HepG2 (cell line): ENCODE results near the gene CORO7. TPM values are rescaled to one million over a fixed set of nuclear protein-coding genes. Genes with fewer than 3 reads are reported as not detected.

ENCODE experiments used
- ATM ChIP-seq: fragments of 450-650 bp; IDR thresholded peaks from 2 replicates; pipeline ENCODE4 v1.7.1; 2017; ENCODE audit warnings: mild to moderate bottlenecking, borderline replicate concordance
- DMAP1 ChIP-seq: IDR thresholded peaks from 2 replicates; pipeline ENCODE4 v1.6.1; 2016
- GLI4 ChIP-seq: sonication (generic); formaldehyde crosslinking; IDR thresholded peaks from 2 replicates; pipeline ENCODE4 v1.5.1; 2020; ENCODE audit warnings: missing genetic modification reagents, mild to moderate bottlenecking, moderate library complexity, borderline replicate concordance
- GTF3A ChIP-seq: sonication (generic); formaldehyde crosslinking; conservative IDR thresholded peaks from 2 replicates; pipeline ENCODE4 v1.4.0; 2020; ENCODE audit warnings: mild to moderate bottlenecking, missing genetic modification reagents
- KLF12 ChIP-seq: sonication (generic); formaldehyde crosslinking; IDR thresholded peaks from 2 replicates; pipeline ENCODE4 v1.4.0; 2020; ENCODE audit warnings: missing genetic modification reagents, borderline replicate concordance
- MEIS1 ChIP-seq: sonication (generic); formaldehyde crosslinking; IDR thresholded peaks from 2 replicates; pipeline ENCODE4 v1.9.0; 2021; ENCODE audit warnings: mild to moderate bottlenecking, missing genetic modification reagents, moderate library complexity, borderline replicate concordance
- ZFY ChIP-seq: sonication (generic); formaldehyde crosslinking; IDR thresholded peaks from 2 replicates; pipeline ENCODE4 v1.4.0; 2020; ENCODE audit warnings: missing genetic modification reagents
- ZNF3 ChIP-seq: IDR thresholded peaks from 2 replicates; pipeline ENCODE4 v1.7.0; 2017; ENCODE audit warnings: inconsistent platforms
- ZNF34 ChIP-seq: sonication (generic); formaldehyde crosslinking; IDR thresholded peaks from 2 replicates; pipeline ENCODE4 v1.4.0; 2020; ENCODE audit warnings: mild to moderate bottlenecking, missing genetic modification reagents, borderline replicate concordance
- polyA plus RNA-seq, 8 experiments: library from polyadenylated mRNA; depleted of rRNA in 3 of 8; stranded (reverse) in 7 of 8; unstranded in 1 of 8; fragments of >200 nt; fragmentation: Illumina TruSeq in 4 of 8; extraction: Trizol in 4 of 8; gene quantifications; 2 replicates each; pipeline versions ENCODE4 v1.2.1 to v1.2.3, GENCODE V29; 2011 to 2016; ENCODE audit warnings: low read depth in 4 of 8, missing spikeins in 1 of 8, mixed read lengths in 1 of 8; ENCODE audit not compliant: insufficient read depth in 1 of 8
- total RNA-seq, 5 experiments: library from RNA; depleted of rRNA; stranded (reverse); fragments of >200 nt; fragmentation: Illumina TruSeq; extraction: Trizol; gene quantifications; 2 replicates each; pipeline ENCODE4 v1.2.3, GENCODE V29; 2016; ENCODE audit warnings: low read depth in 1 of 5
- TF ChIP-seq, protein P1 (sequence below): sonication (generic); formaldehyde crosslinking; IDR thresholded peaks from 2 replicates; pipeline ENCODE4 v1.4.0; 2020; ENCODE audit warnings: missing genetic modification reagents
- TF ChIP-seq, protein P2 (sequence below): sonication (generic); formaldehyde crosslinking; IDR thresholded peaks from 2 replicates; pipeline ENCODE4 v1.5.1; 2020; ENCODE audit warnings: mild to moderate bottlenecking, missing genetic modification reagents
- TF ChIP-seq, protein P3 (sequence below): sonication (generic); formaldehyde crosslinking; IDR thresholded peaks from 2 replicates; pipeline ENCODE4 v1.8.1; 2023; ENCODE audit warnings: mild to moderate bottlenecking, inconsistent platforms, moderate library complexity, missing genetic modification reagents, borderline replicate concordance
- TF ChIP-seq, protein P4 (sequence below): sonication (generic); formaldehyde crosslinking; IDR thresholded peaks from 2 replicates; pipeline ENCODE4 v1.8.1; 2023; ENCODE audit warnings: missing genetic modification reagents, inconsistent platforms, borderline replicate concordance
- TF ChIP-seq, protein P5 (sequence below): sonication (generic); formaldehyde crosslinking; IDR thresholded peaks from 2 replicates; pipeline ENCODE4 v1.4.0; 2020; ENCODE audit warnings: missing genetic modification reagents

The CORO7 gene
- total and polyA plus RNA-seq, 2 of the 13 experiments (the other 11 are each of a cell fraction or from before 2014, with no cell fraction given): 9.9 to 14.3 TPM

DNA sequence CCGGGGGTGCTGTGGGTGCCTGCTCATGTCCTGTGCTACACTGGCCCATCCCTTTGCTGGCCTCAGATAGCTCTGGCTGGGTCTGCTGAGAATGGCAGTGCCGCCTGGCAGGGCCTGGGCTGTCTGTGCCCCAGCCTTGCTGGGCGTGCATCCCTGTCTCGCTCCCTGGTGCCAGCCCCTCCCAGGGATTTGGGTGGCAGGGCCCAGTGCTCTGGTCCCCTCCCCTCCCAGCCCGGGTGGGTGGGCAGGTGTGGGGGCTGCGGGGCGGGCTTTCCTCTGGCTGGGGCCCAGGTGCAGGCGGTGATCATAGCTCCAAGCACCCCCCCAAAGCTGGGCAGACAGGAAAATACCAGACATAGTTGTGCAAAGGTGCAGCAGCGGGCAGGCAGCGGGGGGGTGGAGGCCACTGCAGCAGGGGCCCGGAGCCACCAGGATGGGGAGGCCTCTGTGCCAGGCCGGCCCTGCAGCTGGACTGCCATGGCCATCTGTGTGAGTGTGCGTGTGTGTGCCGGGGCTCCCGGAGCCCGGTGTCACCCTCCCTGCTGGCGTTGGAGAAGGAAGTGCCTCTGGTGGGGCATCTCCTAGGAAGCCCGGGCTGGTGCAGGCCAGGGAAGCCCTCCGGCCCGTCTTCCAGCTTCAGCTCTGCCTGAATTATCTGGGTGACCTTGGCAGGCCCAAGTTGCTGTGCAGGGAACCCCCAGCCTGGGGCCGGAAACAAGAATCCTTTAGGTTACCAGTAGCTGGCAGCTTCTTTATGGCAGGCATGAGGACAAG is 93.1 kb downstream of the CORO7 start (continued):
- TF ChIP-seq, protein P1, sequence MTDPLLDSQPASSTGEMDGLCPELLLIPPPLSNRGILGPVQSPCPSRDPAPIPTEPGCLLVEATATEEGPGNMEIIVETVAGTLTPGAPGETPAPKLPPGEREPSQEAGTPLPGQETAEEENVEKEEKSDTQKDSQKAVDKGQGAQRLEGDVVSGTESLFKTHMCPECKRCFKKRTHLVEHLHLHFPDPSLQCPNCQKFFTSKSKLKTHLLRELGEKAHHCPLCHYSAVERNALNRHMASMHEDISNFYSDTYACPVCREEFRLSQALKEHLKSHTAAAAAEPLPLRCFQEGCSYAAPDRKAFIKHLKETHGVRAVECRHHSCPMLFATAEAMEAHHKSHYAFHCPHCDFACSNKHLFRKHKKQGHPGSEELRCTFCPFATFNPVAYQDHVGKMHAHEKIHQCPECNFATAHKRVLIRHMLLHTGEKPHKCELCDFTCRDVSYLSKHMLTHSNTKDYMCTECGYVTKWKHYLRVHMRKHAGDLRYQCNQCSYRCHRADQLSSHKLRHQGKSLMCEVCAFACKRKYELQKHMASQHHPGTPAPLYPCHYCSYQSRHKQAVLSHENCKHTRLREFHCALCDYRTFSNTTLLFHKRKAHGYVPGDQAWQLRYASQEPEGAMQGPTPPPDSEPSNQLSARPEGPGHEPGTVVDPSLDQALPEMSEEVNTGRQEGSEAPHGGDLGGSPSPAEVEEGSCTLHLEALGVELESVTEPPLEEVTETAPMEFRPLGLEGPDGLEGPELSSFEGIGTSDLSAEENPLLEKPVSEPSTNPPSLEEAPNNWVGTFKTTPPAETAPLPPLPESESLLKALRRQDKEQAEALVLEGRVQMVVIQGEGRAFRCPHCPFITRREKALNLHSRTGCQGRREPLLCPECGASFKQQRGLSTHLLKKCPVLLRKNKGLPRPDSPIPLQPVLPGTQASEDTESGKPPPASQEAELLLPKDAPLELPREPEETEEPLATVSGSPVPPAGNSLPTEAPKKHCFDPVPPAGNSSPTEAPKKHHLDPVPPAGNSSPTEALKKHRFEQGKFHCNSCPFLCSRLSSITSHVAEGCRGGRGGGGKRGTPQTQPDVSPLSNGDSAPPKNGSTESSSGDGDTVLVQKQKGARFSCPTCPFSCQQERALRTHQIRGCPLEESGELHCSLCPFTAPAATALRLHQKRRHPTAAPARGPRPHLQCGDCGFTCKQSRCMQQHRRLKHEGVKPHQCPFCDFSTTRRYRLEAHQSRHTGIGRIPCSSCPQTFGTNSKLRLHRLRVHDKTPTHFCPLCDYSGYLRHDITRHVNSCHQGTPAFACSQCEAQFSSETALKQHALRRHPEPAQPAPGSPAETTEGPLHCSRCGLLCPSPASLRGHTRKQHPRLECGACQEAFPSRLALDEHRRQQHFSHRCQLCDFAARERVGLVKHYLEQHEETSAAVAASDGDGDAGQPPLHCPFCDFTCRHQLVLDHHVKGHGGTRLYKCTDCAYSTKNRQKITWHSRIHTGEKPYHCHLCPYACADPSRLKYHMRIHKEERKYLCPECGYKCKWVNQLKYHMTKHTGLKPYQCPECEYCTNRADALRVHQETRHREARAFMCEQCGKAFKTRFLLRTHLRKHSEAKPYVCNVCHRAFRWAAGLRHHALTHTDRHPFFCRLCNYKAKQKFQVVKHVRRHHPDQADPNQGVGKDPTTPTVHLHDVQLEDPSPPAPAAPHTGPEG (CRISPR knock-in tag): 0 out of 2 replicates have a peak, but pooled peaks have one; percentile 24
- TF ChIP-seq, protein P2, sequence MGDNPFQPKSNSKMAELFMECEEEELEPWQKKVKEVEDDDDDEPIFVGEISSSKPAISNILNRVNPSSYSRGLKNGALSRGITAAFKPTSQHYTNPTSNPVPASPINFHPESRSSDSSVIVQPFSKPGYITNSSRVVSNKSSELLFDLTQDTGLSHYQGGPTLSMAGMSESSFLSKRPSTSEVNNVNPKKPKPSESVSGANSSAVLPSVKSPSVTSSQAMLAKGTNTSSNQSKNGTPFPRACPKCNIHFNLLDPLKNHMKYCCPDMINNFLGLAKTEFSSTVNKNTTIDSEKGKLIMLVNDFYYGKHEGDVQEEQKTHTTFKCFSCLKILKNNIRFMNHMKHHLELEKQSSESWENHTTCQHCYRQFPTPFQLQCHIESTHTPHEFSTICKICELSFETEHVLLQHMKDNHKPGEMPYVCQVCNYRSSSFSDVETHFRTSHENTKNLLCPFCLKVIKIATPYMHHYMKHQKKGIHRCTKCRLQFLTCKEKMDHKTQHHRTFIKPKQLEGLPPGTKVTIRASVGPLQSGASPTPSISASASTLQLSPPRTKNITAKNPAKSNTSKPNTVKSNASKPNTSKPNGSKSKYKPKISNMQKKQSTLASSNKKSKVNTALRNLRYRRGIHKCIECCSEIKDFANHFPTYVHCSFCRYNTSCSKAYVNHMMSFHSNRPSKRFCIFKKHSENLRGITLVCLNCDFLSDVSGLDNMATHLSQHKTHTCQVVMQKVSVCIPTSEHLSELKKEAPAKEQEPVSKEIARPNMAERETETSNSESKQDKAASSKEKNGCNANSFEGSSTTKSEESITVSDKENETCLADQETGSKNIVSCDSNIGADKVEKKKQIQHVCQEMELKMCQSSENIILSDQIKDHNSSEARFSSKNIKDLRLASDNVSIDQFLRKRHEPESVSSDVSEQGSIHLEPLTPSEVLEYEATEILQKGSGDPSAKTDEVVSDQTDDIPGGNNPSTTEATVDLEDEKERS (CRISPR knock-in tag): no peak
- no peak for TF ChIP-seq ZNF3 (CRISPR knock-in tag)
- TF ChIP-seq ZNF34 (CRISPR knock-in tag): 0 out of 2 replicates have a peak, but pooled peaks have one; percentile 37
- TF ChIP-seq, protein P3, sequence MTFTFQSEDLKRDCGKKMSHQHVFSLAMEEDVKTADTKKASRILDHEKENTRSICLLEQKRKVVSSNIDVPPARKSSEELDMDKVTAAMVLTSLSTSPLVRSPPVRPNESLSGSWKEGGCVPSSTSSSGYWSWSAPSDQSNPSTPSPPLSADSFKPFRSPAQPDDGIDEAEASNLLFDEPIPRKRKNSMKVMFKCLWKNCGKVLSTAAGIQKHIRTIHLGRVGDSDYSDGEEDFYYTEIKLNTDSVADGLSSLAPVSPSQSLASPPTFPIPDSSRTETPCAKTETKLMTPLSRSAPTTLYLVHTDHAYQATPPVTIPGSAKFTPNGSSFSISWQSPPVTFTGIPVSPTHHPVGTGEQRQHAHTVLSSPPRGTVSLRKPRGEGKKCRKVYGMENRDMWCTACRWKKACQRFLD (CRISPR knock-in tag): 0 out of 2 replicates have a peak, but pooled peaks have one; percentile 75
- TF ChIP-seq, protein P4, sequence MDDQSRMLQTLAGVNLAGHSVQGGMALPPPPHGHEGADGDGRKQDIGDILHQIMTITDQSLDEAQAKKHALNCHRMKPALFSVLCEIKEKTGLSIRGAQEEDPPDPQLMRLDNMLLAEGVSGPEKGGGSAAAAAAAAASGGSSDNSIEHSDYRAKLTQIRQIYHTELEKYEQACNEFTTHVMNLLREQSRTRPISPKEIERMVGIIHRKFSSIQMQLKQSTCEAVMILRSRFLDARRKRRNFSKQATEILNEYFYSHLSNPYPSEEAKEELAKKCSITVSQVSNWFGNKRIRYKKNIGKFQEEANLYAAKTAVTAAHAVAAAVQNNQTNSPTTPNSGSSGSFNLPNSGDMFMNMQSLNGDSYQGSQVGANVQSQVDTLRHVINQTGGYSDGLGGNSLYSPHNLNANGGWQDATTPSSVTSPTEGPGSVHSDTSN (CRISPR knock-in tag): no peak
- peak; percentile 41; the same call in 1 of the 2 replicates for TF ChIP-seq ZFY (CRISPR knock-in tag)
- TF ChIP-seq KLF12 (CRISPR knock-in tag): 0 out of 2 replicates have a peak, but pooled peaks have one; percentile 38
- TF ChIP-seq ATM: no peak
- no peak for TF ChIP-seq GTF3A
- TF ChIP-seq DMAP1 (CRISPR knock-in tag): no peak
- TF ChIP-seq MEIS1 (CRISPR knock-in tag): 0 out of 2 replicates have a peak, but pooled peaks have one; percentile 46
- TF ChIP-seq GLI4: no peak
- TF ChIP-seq, protein P5, sequence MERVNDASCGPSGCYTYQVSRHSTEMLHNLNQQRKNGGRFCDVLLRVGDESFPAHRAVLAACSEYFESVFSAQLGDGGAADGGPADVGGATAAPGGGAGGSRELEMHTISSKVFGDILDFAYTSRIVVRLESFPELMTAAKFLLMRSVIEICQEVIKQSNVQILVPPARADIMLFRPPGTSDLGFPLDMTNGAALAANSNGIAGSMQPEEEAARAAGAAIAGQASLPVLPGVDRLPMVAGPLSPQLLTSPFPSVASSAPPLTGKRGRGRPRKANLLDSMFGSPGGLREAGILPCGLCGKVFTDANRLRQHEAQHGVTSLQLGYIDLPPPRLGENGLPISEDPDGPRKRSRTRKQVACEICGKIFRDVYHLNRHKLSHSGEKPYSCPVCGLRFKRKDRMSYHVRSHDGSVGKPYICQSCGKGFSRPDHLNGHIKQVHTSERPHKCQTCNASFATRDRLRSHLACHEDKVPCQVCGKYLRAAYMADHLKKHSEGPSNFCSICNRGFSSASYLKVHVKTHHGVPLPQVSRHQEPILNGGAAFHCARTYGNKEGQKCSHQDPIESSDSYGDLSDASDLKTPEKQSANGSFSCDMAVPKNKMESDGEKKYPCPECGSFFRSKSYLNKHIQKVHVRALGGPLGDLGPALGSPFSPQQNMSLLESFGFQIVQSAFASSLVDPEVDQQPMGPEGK (CRISPR knock-in tag): peak; percentile 67
